HG02943 (cell line): ENCODE measurements around the gene RBL1.

Experiments used
- ATAC-seq: cut with Tn5 transposase; IDR thresholded peaks from one replicate; pipeline ENCODE4 v1.9.1; 2021; ENCODE audit warnings: mild to moderate bottlenecking, low read depth, moderate library complexity; ENCODE audit not compliant: unreplicated experiment

The RBL1 gene

DNA sequence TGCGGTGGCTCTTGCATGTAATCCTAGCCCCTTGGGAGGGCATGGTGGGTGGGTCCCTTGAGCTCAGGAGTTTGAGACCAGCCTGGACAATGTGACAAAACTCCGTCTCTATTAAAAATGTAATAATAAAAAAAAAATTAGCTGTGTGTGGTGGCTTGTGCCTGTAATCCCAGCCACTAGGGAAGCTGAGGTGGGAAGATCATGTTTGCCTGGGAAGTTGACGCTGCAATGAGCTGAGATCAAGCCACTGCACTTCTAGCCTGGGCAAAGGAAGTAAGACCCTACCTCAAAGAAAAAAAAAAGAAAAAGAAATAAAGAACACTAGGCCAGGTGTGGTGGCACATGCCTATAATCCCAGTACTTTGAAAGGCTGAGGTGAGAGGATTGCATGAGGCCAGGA, 139.8 kb downstream of the RBL1 start:
- ATAC-seq: no peak

DNA sequence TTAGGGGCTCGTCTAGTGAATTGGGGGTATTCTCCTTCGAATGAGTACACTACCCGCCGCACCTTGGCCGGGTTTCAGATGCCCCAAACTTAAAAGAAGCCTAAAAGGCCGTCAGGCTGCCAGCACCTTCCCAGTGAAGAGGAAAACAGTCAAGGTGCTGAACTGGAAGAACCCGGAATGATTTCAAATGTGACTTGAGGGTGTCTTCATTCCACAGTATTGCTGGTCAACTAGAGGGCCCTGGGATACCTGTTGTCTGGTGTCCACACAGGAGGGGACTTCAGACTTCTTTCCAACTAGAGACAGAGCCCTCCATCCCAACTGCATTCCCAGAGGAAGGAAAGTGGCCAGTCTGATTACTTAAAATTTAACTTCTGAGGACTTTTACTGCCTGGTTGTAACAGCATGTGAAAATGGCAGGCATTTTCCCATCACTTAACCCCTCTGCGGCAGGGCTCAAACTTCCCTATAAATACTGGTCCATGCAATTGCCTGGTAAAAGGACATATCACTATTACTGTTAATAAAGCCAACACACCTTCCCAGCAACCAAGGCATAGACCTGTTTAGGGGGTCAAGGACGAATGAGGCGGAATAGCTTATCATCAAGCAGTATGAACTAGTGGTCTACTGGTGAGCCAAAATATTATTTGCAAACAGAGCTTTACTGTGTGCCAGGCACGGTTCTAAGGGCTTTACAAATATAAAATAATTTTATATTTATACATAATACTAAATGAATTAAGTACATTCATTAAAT, 143.6 kb downstream of the RBL1 start:
- ATAC-seq: no peak

DNA sequence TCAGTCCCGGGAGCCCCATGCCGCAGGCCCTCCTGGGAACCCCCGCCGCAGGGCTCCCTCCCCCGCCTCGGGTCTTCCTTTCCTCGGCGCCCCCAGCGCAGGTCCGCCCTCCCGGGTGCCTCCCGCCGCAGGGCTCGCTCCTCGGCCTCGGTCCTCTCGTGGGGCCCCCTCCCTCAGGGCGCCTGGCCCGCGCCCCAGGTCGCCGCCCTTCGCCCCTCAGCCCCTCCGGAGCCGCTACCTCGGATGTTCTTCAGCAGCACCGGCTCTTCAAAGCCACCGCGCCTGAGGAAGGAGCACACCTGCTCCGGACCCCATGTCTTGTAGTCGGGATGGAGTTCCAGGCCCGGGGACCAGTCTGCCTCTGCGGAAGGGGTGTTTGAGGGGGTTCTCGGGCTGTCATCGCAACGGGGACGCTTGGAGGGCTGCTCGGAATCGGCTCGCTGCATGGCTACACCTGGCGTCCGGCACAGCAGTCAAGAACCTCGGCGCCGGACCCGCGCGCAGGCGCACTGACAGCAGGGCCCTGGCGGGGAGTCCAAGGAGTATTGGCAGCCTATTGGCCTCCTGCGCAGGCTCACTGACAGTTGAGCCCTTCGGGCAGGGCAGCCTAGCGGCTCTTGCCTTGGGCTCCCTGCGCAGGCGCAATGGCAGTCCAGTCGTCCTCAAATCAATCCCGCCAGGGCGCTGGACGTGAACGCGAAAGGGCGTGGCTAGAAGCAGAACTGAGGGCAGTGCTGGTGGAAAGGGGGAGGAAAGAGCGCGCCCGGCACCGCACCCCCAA, 144.4 kb downstream of the RBL1 start, which contains the start of gene SAMHD1:
Gene SAMHD1, minus strand, starts transcription at position 511 of the 781 bp plus-strand sequence. Its CDS starts 65 bp downstream, at position 446.
- peak; percentile 86 for ATAC-seq

DNA sequence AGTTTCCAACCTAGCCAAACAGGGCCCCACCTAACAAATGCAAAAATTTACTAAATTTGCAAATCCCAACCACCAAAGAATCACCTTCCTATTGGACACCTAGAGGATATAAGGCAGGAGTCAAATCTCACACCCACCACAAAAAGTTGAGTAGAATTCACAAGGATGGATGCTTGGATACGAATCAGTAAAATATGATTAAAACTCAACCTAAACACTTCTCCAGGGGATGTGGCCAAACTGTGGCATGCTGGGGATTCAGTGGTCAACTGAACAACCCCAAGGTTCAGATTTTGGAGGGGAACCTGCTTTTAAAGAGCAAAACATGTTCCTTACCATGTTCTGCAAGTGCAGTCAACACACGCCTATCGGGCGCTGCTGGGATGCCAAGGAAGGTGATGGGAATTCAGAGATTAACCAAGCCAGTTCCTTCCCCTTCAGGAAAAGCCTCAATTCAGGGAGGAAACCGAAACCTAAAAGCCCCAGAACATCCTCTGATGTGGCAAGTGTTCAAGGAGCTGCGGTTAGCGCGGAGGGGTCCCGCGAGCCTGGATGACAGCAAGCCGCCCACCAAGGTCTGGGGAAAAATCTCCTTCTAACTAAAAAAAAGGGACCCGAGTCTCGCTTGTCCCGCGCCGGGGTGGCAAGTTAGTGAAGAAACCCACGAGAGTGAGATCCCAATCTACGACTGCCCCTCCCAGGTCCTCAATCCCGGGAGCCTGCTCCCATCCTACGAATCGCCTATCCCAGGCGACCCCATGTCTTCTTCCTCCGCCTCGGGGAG, 145.2 kb downstream of the RBL1 start:
- no peak for ATAC-seq
